T-helper 1 cell treated with Interleukin-12 subunit alpha and Interleukin-12 subunit beta and Interleukin-4 antibody, amounts not matched to agents 30 μg/mL and 1 μg/mL, for 36 hours (primary cell): ENCODE results near the gene SKP2.
"Not testable (repeated sequence)": the region's sequence is repeated elsewhere in the genome, so short reads cannot be mapped to it uniquely, and the experiment has no call there.

Experiments used
- H3K27ac Mint-ChIP-seq: one replicate; pipeline ENCODE4 v1.8.0; 2021; ENCODE audit warnings: mild to moderate bottlenecking, mixed read lengths
- H3K27me3 Mint-ChIP-seq: one replicate; pipeline ENCODE4 v1.8.0; 2021; ENCODE audit warnings: low read depth, mixed read lengths
- H3K36me3 Mint-ChIP-seq: one replicate; pipeline ENCODE4 v1.8.0; 2021; ENCODE audit warnings: low read depth, mixed read lengths
- H3K4me1 Mint-ChIP-seq: one replicate; pipeline ENCODE4 v1.8.0; 2021; ENCODE audit warnings: low read depth, mixed read lengths
- H3K4me3 Mint-ChIP-seq: one replicate; pipeline ENCODE4 v1.8.0; 2021; ENCODE audit warnings: mild to moderate bottlenecking, moderate library complexity, mixed read lengths
- H3K9me3 Mint-ChIP-seq: one replicate; pipeline ENCODE4 v1.8.0; 2021; ENCODE audit warnings: mixed read lengths

Gene SKP2

DNA sequence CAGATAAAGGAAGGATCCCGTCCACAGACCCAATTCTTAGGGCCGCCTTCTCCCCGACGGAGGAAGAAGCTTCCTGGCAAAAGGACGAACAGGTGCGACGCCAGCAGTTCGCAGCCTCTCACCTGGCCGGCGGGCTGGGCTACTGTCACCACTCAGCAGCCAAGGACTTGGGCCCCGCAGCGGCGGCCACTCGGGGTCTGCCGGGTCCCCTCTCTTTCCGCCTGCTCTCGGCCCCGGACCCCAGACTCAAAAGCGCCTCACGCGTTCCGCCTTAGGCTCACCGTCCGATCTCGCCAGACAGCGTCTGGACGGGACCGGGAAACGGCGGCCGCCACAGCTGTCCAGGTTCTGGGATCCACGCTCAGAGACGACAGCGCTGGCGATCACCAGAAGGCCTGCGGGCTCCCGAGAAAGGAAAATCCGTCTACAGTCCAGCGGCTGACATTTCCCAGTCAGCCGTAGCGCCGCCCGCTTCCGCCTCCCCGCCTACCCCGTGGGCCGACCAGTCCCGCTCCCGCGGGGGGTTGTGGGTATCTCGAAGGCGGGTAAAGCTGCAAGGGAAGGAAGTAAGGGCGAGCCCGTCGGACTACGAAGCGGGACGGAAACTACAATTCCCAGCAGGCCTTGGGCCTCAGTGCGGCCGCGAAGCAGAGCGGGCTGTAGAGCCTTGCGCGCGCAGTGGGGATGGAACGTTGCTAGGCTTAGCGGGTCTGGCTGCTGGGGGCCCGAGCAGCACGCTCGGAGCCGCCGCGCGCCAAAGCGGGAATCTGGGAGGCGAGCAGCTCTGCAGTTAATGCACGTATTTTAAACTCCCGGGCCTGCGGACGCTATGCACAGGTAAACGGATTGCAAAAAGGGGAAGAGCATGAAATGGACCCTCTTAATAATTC is at the start of gene SKP2, which contains the start of gene LMBRD2:
Gene SKP2, plus strand, starts transcription at position 678 of the 890 bp plus-strand sequence. Its CDS starts 152 bp downstream, at position 830.
Gene LMBRD2, minus strand, starts transcription at position 454 of the 890 bp plus-strand sequence. CDS start 8,538 bp downstream, outside the sequence.
- Mint-ChIP-seq H3K27ac (peak within 1 kb of the TSS; percentile 92), H3K4me3 (peak within 1 kb of the TSS; percentile 94), H3K9me3 (no peaks in the 10 kb centered on the region), H3K27me3 (no peaks in the 10 kb centered on the region), H3K36me3 (peaks cover 25% of the 10 kb centered on the region), H3K4me1 (peaks cover 37% of the 10 kb centered on the region)

DNA sequence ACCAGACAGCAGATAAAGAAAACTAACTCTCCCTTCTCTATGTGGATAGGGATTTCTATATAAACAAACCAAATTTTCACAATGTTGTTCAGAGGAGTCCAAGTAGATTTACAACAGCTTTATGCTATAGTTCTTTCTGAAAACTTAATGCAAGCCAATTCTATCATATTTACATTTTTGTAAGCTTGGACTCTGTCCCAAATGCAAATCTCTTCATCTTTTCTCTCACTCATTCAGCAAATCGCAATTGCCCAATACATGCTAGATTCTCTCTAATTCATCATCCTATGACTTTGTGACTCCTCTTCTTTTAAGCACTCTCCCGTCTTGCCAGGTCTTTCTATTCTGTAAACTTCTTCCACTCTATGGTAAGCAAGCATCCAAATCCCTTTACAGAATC is 46.1 kb upstream of the SKP2 start:
- H3K9me3 Mint-ChIP-seq, result no peaks in the 10 kb centered on the region
- no peak overlapping the region for H3K4me3 Mint-ChIP-seq
- no peak overlapping the region for H3K27ac Mint-ChIP-seq
- H3K27me3 Mint-ChIP-seq, result no peaks in the 10 kb centered on the region
- peaks cover 35% of the 10 kb centered on the region for H3K36me3 Mint-ChIP-seq
- H3K4me1 Mint-ChIP-seq, result no peaks in the 10 kb centered on the region

DNA sequence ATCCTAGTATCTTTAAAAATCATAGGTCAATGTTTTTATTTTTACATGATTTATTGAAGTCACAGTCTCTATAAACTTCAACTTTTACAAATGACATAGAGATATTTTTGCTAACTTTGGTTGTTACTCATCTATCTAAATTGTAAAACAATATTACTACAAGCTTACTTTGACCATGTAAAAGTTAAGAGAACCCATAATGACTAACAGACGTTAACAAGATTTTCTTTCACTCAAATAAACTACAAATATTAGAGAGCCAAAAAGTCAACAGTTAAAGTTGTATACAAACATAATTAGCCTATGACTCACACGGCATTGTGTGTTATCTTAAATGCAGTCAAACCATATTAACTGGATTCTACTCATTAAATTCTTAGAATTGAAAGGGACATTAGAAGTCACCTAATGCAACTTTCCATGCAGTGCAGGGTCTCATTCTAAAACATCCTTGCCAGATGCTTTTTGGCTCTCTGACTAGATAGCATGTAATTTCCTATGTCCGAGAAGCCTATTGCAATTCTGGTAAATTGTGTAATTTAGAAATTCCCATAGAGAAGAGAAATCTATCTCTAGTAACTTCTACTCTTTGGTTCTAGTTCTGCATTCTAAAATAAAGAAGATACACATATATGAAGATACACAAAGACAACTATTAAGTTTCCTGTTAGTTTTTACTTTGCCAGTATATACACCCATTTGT is 43.0 kb upstream of the SKP2 start:
- H3K36me3 Mint-ChIP-seq, result peaks cover 31% of the 10 kb centered on the region

DNA sequence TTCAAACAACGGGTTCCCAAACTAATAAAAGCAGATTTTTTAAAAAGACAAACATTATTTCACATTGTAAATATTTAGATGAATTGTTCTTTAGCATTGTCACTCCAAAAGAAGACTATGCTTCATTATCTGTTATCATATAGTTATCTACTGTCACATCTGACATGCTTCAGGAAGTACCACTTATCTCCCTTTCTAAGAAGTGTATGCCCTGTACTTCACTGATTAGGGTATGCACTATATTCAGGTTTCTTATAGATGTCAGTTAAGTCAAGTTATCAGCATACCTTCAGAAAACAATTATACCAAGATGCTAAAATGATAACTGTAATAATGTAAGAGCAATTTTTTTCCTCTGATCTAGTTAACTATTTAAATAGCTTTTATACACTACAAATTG is 40.7 kb upstream of the SKP2 start:
- Mint-ChIP-seq H3K27ac (no peak overlapping the region), H3K4me1 (no peaks in the 10 kb centered on the region)

More for the DNA sequence above, 43.0 kb upstream of the SKP2 start:
- no peak overlapping the region for H3K27ac Mint-ChIP-seq
- H3K9me3 Mint-ChIP-seq, result no peaks in the 10 kb centered on the region
- H3K4me3 Mint-ChIP-seq, result no peak overlapping the region
- no peaks in the 10 kb centered on the region for H3K4me1 Mint-ChIP-seq
- H3K27me3 Mint-ChIP-seq, result no peaks in the 10 kb centered on the region

DNA sequence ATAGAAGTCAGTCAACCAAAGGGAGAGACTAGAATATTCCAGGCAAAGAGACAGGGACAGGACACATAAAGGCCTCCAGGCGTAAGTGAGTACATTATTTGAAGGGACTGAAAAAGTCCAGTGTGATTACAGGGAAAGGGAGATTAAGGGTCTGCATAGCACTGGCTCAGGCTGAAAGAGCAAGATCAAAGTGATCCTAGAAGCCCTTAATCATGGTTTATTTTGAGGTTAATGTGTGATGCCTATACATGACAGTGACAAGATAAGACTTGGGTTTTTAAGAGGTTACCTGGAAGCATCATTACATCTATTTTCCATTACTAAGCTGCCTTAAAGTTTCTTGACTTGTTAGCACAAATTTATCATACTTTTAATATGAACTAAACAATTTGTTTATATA is 26.0 kb upstream of the SKP2 start:
- Mint-ChIP-seq H3K27ac (no peak overlapping the region), H3K4me1 (peaks cover 2% of the 10 kb centered on the region), H3K36me3 (peaks cover 32% of the 10 kb centered on the region), H3K9me3 (peaks cover 27% of the 10 kb centered on the region), H3K4me3 (no peak overlapping the region), H3K27me3 (no peaks in the 10 kb centered on the region)

More for the DNA sequence above, 40.7 kb upstream of the SKP2 start:
- Mint-ChIP-seq H3K27me3 (no peaks in the 10 kb centered on the region), H3K4me3 (no peak overlapping the region), H3K36me3 (peaks cover 21% of the 10 kb centered on the region), H3K9me3 (no peaks in the 10 kb centered on the region)

DNA sequence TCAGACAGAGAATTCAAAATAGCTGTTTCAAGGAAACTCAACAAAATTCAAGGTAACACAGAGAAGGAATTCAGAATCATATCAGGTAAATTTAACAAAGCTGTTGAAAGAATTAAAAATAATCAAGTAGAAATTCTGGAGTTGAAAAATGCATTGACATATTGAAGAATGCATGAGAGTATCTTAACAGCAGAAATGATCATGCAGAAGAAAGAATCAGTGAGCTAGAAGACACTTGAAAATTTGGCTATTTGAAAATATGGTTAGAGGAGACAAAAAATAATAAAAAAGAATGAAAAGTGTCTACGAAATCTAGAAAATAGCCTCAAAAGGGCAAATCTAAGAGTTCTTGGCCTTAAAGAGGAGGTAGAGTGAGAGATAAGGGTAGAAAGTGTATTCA is 23.1 kb upstream of the SKP2 start:
- Mint-ChIP-seq H3K36me3 (peaks cover 42% of the 10 kb centered on the region), H3K27ac (no peak overlapping the region), H3K27me3 (no peaks in the 10 kb centered on the region), H3K4me3 (no peak overlapping the region), H3K4me1 (peaks cover 4% of the 10 kb centered on the region), H3K9me3 (peaks cover 28% of the 10 kb centered on the region)

DNA sequence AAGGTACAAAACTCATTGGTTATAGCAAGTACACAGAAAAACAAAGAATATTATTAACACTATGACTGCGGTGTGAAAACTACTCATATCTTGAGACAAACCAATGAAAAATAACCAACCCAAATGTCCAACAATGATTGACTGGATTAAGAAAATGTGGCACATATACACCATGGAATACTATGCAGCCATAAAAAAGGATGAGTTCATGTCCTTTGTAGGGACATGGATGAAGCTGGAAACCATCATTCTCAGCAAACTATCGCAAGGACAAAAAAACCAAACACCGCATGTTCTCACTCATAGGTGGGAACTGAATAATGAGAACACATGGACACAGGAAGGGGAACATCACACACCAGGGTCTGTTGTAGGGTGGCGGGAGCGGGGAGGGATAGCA is 22.2 kb upstream of the SKP2 start:
- Mint-ChIP-seq H3K9me3 (peaks cover 28% of the 10 kb centered on the region), H3K36me3 (peaks cover 44% of the 10 kb centered on the region)
- not testable (repeated sequence) for H3K27ac Mint-ChIP-seq, H3K27me3 Mint-ChIP-seq, H3K4me3 Mint-ChIP-seq, H3K4me1 Mint-ChIP-seq

DNA sequence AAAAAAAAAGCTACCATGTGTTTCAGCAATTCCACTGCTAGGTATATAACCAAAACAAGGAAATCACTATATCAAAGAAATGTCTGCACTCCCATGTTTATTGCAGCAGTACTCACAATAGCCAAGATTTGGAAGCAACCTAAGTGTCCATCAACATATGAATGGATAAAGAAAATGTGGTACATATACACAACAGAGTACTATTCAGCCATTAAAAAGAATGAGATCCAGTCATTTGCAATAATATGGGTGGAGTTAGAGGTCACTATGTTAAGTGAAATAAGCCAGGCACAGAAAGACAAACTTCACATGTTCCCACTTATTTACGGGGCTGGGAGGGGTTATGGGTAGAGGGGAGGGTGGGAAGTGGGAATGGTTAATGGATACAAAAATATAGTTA is 18.9 kb upstream of the SKP2 start:
- not testable (repeated sequence) for H3K4me1 Mint-ChIP-seq, H3K27me3 Mint-ChIP-seq, H3K27ac Mint-ChIP-seq, H3K4me3 Mint-ChIP-seq
- Mint-ChIP-seq H3K9me3 (peaks cover 25% of the 10 kb centered on the region), H3K36me3 (peaks cover 44% of the 10 kb centered on the region)

DNA sequence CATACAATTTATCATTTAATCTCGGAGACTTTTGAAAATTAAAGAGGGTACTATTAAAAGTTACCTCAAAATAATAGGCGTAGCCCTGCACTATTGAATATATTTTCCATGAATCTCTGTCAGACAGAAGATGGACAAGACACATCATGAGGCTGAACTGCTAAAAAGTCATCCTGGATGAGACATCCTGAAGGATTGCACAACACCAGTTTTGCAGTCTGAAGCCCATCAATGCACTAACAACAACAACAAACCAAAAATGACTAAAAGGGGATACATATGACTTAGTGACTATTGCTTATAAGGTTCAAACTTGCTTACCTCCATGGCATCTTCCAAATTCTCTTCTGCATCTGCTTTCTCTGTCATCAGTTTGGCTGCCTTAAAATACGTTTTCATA is 15.9 kb upstream of the SKP2 start:
- H3K27me3 Mint-ChIP-seq, result no peaks in the 10 kb centered on the region
- peaks cover 8% of the 10 kb centered on the region for H3K9me3 Mint-ChIP-seq
- H3K27ac Mint-ChIP-seq, result no peak overlapping the region
- H3K36me3 Mint-ChIP-seq, result peaks cover 40% of the 10 kb centered on the region
- peaks cover 1% of the 10 kb centered on the region for H3K4me1 Mint-ChIP-seq
- H3K4me3 Mint-ChIP-seq, result no peak overlapping the region

DNA sequence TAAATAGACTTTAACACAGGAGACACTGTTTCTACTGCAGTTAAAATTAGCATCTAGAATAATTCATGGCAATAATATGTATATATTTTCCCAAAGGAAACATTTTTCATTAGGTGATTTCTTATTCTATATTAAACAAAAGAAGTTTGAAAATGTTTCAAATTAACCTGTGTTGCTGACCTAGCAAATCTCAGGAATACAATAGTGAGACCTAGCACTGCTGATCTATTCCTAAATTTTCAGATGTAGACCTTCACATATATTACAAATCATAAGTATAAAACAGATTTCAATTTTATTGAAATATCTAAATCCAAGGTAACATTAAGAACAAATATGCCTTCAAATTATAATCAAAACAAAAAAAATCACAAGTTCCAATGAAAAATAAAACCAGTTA is 15.3 kb upstream of the SKP2 start:
- peaks cover 37% of the 10 kb centered on the region for H3K36me3 Mint-ChIP-seq
- H3K27ac Mint-ChIP-seq, result no peak overlapping the region
- H3K9me3 Mint-ChIP-seq, result peaks cover 8% of the 10 kb centered on the region
- peaks cover under 1% of the 10 kb centered on the region for H3K4me1 Mint-ChIP-seq
- no peaks in the 10 kb centered on the region for H3K27me3 Mint-ChIP-seq
- H3K4me3 Mint-ChIP-seq, result no peak overlapping the region

DNA sequence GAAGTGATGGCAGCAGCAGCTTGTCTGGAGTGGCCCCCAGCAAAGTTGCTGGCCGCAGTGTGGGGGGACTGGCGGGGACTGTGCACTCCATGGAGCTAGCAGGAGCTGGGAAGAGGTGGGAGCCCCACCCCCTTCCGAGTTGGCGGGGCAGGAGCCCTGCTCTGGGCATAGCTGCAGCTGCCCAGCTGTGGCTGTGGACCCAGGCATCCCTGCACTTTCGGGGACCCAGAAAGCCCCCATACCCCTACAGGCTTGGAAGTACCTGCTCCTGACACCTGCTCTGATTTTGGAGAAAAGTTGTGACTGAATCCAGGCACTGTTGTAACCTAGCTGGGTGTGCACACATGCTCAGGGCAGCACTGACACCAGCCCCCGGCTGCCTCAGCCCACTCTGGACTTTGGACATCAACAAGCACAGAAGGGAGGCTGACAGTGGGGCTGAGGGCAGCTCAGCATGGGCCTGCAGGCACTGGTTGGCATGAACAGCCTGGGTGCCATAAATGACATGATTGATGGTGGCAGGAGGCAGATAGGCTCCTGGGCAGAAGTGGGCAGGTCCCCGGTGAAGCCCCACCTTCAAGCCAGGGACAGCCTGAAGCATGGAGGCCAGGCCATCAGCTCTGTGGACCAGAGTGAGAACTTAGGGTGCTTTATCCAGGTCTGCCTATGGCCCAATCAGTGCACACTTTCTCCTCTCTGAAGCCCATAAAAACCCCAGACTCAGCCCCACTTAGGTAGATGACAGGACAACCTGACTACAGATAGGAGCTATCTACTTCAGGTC is 12.8 kb upstream of the SKP2 start:
- peaks cover 8% of the 10 kb centered on the region for H3K9me3 Mint-ChIP-seq
- H3K4me3 Mint-ChIP-seq, result no peak overlapping the region
- H3K36me3 Mint-ChIP-seq, result peaks cover 27% of the 10 kb centered on the region

DNA sequence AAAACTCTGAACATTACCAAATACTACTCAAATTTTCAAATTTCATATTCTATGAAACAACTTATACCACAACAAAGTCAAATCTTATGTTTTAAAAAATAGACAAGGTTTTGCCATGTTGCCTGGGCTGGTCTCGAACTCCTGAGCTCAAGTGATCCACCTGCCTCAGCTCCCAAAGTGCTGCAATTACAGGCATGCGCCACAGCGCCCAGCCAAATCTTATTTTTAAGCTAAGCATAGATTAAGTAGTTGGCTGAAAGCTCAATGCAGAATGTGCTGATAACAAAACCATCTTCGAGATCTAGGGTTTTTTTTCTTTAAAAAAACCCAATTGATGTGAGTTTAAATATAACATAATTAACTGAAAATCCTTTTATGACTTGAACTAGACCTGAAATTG is 6.6 kb upstream of the SKP2 start:
- no peak overlapping the region for H3K27ac Mint-ChIP-seq
- peaks cover 13% of the 10 kb centered on the region for H3K36me3 Mint-ChIP-seq
- peaks cover 7% of the 10 kb centered on the region for H3K4me1 Mint-ChIP-seq
- no peak overlapping the region for H3K4me3 Mint-ChIP-seq
- H3K9me3 Mint-ChIP-seq, result peaks cover 4% of the 10 kb centered on the region
- no peaks in the 10 kb centered on the region for H3K27me3 Mint-ChIP-seq

More for the DNA sequence above, 12.8 kb upstream of the SKP2 start:
- Mint-ChIP-seq H3K27ac (no peak overlapping the region), H3K4me1 (no peaks in the 10 kb centered on the region), H3K27me3 (no peaks in the 10 kb centered on the region)

DNA sequence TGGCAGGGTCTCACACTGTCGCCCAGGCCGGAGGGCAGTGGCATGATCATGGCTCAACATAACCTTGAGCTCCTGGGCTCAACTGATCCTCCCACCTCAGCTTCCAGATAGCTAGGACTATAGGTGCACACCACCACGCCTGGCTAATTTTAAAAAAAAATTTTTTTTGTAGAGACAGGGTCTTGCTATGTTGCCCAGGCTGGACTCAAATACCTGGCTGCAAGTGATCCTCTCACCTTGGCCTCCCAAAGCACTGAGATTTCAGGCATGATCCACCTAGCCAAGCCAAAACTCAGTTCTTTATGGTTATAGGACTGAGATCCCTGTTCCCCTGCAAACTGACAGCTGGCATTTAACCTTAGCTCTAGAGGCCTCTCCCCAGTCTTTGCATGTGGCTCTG is 5.5 kb upstream of the SKP2 start:
- no peak overlapping the region for H3K27ac Mint-ChIP-seq
- H3K27me3 Mint-ChIP-seq, result no peaks in the 10 kb centered on the region
- peaks cover 13% of the 10 kb centered on the region for H3K4me1 Mint-ChIP-seq
- H3K36me3 Mint-ChIP-seq, result peaks cover 6% of the 10 kb centered on the region
- no peak overlapping the region for H3K4me3 Mint-ChIP-seq
- H3K9me3 Mint-ChIP-seq, result no peaks in the 10 kb centered on the region

DNA sequence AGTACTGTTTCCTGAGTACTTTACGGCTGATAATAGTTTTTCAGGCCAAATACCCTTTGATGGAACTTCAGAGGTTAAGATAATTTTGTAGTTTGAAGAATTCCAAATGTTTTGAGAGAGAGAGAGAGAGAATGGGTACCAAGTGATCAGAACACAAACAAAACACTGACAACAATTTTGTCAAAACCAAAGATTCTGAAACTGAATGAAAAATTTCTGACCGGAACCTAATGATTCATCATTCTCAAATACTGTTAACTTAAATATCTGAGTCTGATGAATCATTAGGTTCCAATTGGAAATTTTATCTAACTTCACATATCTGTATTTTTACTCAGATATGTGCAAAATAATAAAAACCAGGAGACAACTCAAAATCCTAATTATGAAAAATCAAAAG is 4.2 kb upstream of the SKP2 start:
- Mint-ChIP-seq H3K27me3 (no peaks in the 10 kb centered on the region), H3K9me3 (no peaks in the 10 kb centered on the region), H3K36me3 (peaks cover 7% of the 10 kb centered on the region), H3K4me3 (no peak overlapping the region), H3K27ac (no peak overlapping the region), H3K4me1 (peaks cover 15% of the 10 kb centered on the region)
